COLO668 (cell line): ENCODE measurements around the gene HDAC5.
"Not testable (repeated sequence)": the region's sequence is repeated elsewhere in the genome, so short reads cannot be mapped to it uniquely, and the experiment has no call there.

Experiments used
- DNase-seq: peaks from one replicate; lab custom pipeline; 2025; ENCODE audit not compliant: unreplicated experiment; lab: John Stamatoyannopoulos, UW

The HDAC5 gene

GRCh38 chr17:44123356-44124117 is at the start of gene HDAC5:
Gene HDAC5, minus strand, starts transcription at chr17:44123641. Its CDS starts 6,126 bp downstream, at chr17:44117515.
- DNase-seq = peak; percentile 90

- no peak for DNase-seq
Observed at GRCh38 chr17:44171931-44172455, 48.6 kb upstream of the HDAC5 start.

- peak; percentile 54 for DNase-seq
Observed at GRCh38 chr17:44170499-44171201, 47.2 kb upstream of the HDAC5 start, which contains the start of gene ASB16. Gene ASB16, plus strand, starts transcription at chr17:44170704. Its CDS starts 86 bp downstream, at chr17:44170790.

GRCh38 chr17:44170135-44170498 is 46.7 kb upstream of the HDAC5 start:
- no peak for DNase-seq

GRCh38 chr17:44167181-44167861 is 43.9 kb upstream of the HDAC5 start:
- no peak for DNase-seq

- DNase-seq = no peak
Observed at GRCh38 chr17:44164476-44164875, 41.0 kb upstream of the HDAC5 start.

- DNase-seq = no peak
Observed at GRCh38 chr17:44159519-44160210, 36.2 kb upstream of the HDAC5 start.

GRCh38 chr17:44155488-44155887 is 32.0 kb upstream of the HDAC5 start:
- peak; percentile 2 for DNase-seq

GRCh38 chr17:44152875-44153274 is 29.4 kb upstream of the HDAC5 start:
- DNase-seq = no peak

GRCh38 chr17:44149750-44150329 is 26.4 kb upstream of the HDAC5 start:
- DNase-seq = no peak

- DNase-seq = not testable (repeated sequence)
Observed at GRCh38 chr17:44149066-44149465, 25.6 kb upstream of the HDAC5 start.

- no peak for DNase-seq
Observed at GRCh38 chr17:44147812-44148211, 24.4 kb upstream of the HDAC5 start.

- DNase-seq = no peak
Observed at GRCh38 chr17:44146375-44147346, 23.2 kb upstream of the HDAC5 start.

GRCh38 chr17:44144966-44145739 is 21.7 kb upstream of the HDAC5 start:
- no peak for DNase-seq

GRCh38 chr17:44143921-44144320 is 20.5 kb upstream of the HDAC5 start:
- DNase-seq = not testable (repeated sequence)

- peak; percentile 83 for DNase-seq
Observed at GRCh38 chr17:44137891-44138709, 14.7 kb upstream of the HDAC5 start.

GRCh38 chr17:44134752-44135568 is 11.5 kb upstream of the HDAC5 start:
- no peak for DNase-seq
